Astrocyte of the cerebellum (primary cell): ENCODE results near the gene GMEB2.

ENCODE experiments used
- DNase-seq: peaks from one replicate; pipeline ENCODE4 v3.0.0-alpha.2; 2011; ENCODE audit warnings: low read depth
- H3K4me3 ChIP-seq: 2 replicates; pipeline ENCODE4 v1.5.1; 2011; ENCODE audit warnings: mild to moderate bottlenecking, low read depth, low read length, moderate library complexity
- CTCF ChIP-seq: IDR thresholded peaks from 2 replicates; pipeline ENCODE4 v1.5.1; 2012; ENCODE audit warnings: low read length, low read depth, moderate library complexity, mild to moderate bottlenecking; ENCODE audit errors: missing control alignments
- in situ Hi-C: cut with HindIII; loops from 2 replicates; pipeline ENCODE4 v1.10.0; 2017; ENCODE audit warnings: low sequenced_read_pairs

The GMEB2 gene

DNA sequence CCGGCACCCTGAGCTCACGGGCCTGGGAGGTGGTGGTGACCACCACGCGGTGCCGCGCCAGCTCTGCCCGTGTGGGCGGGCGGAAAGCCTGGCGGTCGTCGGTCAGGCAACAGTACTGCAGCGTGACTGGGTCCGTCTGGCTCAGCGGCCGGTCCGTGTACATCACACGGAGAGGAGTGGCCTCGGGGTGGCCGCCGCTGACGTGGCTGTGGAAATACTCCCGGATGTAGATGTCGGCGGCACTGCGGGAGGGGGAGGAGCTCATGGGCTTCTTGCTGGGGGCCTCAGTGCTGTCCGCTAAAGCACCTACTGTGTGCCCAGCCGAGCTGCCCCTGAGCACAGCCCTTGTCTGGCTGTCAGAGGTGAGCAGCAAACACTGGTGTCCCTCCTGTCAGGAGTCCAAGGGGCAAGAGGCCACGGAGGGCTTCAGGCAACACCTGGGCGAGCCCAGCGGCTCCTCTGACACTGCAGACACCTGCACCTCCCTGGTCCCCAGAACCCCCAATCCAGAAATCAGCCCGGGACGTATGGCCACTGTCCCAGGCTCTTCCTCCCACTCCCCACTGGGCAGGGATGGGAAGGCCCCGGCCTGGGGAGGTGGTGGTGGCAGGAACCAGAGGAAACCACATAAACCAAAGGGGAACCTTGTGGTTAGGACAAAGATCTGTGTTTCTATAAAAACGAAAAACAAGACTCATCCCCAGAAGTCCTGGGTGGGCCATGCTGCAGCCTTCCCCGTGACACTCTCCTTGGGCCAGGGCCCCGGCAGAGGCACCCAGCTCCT, 59.3 kb downstream of the GMEB2 start:
- DNase-seq: no peak
- H3K4me3 ChIP-seq: no peak overlapping the region
- in situ Hi-C loops: no loop called here
- no peak for TF ChIP-seq CTCF

- no peak for TF ChIP-seq CTCF
- H3K4me3 ChIP-seq: no peak overlapping the region
- in situ Hi-C loops: no loop called here
- DNase-seq: no peak
Observed at GRCh38 chr20:63567136-63567385, 59.8 kb downstream of the GMEB2 start.

DNA sequence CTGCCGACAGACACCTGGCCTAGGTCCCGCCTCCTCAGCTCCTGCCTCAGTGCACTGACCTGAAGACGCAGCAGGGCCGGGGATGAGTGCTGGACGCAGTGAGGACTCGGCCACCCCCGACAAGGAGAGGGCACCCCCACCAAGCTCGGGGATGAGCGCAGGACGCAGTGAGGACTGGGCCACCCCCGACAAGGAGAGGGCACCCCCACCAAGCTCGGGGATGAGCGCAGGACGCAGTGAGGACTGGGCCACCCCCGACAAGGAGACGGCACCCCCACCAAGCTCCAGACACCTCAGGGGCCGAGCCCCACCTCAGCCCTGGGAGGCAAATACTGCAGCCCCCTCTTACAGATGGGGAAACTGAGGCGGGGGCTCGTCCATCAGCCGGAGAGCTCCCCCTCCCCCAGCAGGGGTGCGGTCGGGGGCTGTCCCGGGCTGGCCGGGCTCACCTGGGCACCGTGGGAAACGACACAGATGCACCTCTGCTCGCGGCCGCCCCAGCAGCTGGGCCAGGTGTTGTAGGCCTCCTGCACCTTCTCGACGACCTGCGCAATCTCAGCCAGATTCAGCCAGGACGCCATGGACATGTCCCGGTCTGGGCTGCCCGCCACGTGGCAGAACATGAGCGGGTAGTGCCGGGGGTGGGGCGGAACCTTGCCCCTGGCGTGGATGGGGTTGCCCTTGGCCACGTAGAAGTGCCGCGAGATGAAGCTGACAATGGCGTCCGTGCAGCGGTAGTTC, 60.3 kb downstream of the GMEB2 start:
- no peak for DNase-seq
- in situ Hi-C loops: no loop called here
- no peak overlapping the region for H3K4me3 ChIP-seq
- no peak for TF ChIP-seq CTCF

- TF ChIP-seq CTCF: no peak
- in situ Hi-C loops: no loop called here
- no peak for DNase-seq
- H3K4me3 ChIP-seq: no peak overlapping the region
Observed at GRCh38 chr20:63565699-63566335, 61.1 kb downstream of the GMEB2 start.

GRCh38 chr20:63565021-63565698, 61.7 kb downstream of the GMEB2 start:
- no peak for TF ChIP-seq CTCF
- no peak overlapping the region for H3K4me3 ChIP-seq
- in situ Hi-C loops: no loop called here
- DNase-seq: no peak

DNA sequence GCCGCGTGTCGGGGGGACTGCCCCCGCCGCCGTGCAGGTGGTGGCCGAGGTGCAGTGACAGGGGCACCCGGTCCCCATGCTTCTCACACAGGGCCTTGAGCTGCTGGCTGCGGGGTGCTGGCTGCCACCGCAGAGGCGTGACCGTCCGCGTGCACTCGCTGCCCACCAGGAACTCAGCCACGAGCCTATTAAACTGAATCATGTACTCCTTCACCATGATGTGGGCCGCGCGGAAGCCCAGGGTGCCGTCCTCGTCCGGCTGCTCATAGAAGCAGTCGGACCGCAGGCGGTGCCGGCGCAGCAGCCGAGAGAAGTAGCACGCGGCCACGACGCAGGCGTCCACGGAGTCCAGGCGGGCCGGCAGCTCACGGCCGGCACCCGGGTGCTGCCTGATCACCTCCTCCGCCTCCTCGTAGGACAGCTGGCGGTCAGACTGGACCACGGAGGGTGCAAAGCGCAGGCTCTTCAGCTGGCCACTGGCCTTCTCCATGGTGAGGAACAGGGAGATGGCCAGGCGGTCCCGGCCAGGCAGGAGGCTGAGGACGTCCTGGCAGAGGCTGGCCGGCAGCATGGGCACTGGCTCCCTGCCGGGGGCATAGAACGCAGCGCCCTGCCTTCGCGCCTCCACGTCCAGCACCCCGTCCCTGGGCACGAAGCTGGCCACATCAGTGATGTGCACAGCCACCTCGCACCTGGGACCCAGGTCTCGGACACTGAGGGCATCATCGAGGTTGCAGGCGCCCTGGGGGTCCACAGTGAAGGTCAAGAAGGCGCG, 62.7 kb downstream of the GMEB2 start:
- DNase-seq: no peak
- in situ Hi-C loops: no loop called here
- TF ChIP-seq CTCF: no peak
- H3K4me3 ChIP-seq: no peak overlapping the region
